GM12878 (cell line): ENCODE data around the gene SAP30L. TPM values are rescaled to one million over a fixed set of nuclear protein-coding genes. Genes with fewer than 3 reads are reported as not detected.

Source experiments
- ATAC-seq: fragments of 200-7000 bp; cut with Tn5 transposase; 3 replicates; pipeline ENCODE4 v1.9.1; 2020; ENCODE audit warnings: mild to moderate bottlenecking, moderate library complexity
- BruUV-seq: library from RNA; stranded (reverse); fragments of 400-500 nt; replicated peaks from 2 replicates; lab custom pipeline; 2021; lab: Mats Ljungman, UMichigan
- CTCF ChIA-PET: fragments of 300-600 bp; sonication (Branson Sonifier 250); formaldehyde crosslinking; extraction: SDS; loops from one replicate; lab custom pipeline; 2021; ENCODE audit warnings: inconsistent platforms; lab: Yijun Ruan, JAX
- POLR2A ChIA-PET: fragments of 350-600 bp; formaldehyde crosslinking; extraction: SDS; loops from one replicate; lab custom pipeline; 2021; ENCODE audit warnings: inconsistent platforms; lab: Charles Lee
- RAD21 ChIA-PET: fragments of 300-600 bp; sonication (Branson Sonifier 250); formaldehyde crosslinking; loops from one replicate; lab custom pipeline; 2023; ENCODE audit warnings: antibody characterized with exemption; ENCODE audit not compliant: unreplicated experiment; lab: Charles Lee
- SMC1A ChIA-PET: fragments of 300-600 bp; sonication (Branson Sonifier 250); formaldehyde crosslinking; loops from one replicate; lab custom pipeline; 2023; ENCODE audit not compliant: unreplicated experiment, uncharacterized antibody; lab: Charles Lee
- DNase-seq: peaks from one replicate; pipeline ENCODE4 v3.0.0-alpha.2; 2011; ENCODE audit warnings: low read depth, low spot score
- FAIRE-seq: peaks from 3 replicates; lab custom pipeline; 2011; peaks lifted over from hg19 to GRCh38; lab: Jason Lieb, UNC
- H2AFZ ChIP-seq: 2 replicates; pipeline ENCODE4 v1.6.0; 2011; ENCODE audit warnings: low read depth, low read length, control low read depth; ENCODE audit not compliant: control insufficient read depth
- H3K27ac ChIP-seq: 2 replicates; pipeline ENCODE4 v1.5.1; 2011; ENCODE audit warnings: control low read depth; ENCODE audit not compliant: control insufficient read depth, insufficient read depth
- H3K27me3 ChIP-seq, 2 experiments: replicated peaks in 1 of 2; 2 replicates each; pipeline versions ENCODE4 v1.6.0 to v1.6.1; 2011; ENCODE audit warnings: low read length in 1 of 2; ENCODE audit not compliant: control insufficient read depth in 2 of 2, insufficient read depth in 2 of 2
- H3K36me3 ChIP-seq, 2 experiments: 2 replicates each; pipeline ENCODE4 v1.5.1; 2011; ENCODE audit warnings: low read length in 1 of 2; ENCODE audit not compliant: control insufficient read depth in 2 of 2, insufficient read depth in 2 of 2
- H3K4me1 ChIP-seq: 2 replicates; pipeline ENCODE4 v1.6.1; 2011; ENCODE audit warnings: mild to moderate bottlenecking, low read length, moderate library complexity, mixed read lengths; ENCODE audit not compliant: control insufficient read depth, insufficient read depth
- H3K4me2 ChIP-seq: 2 replicates; pipeline ENCODE4 v1.6.0; 2011; ENCODE audit warnings: control low read depth; ENCODE audit not compliant: control insufficient read depth, insufficient read depth
- H3K4me3 ChIP-seq: fragments of 200-600 bp; sonication (generic); 2 replicates; pipeline ENCODE4 v1.5.1; 2016
- H3K79me2 ChIP-seq: 2 replicates; pipeline ENCODE4 v1.6.0; 2011; ENCODE audit warnings: low read length; ENCODE audit not compliant: control insufficient read depth, insufficient read depth
- H3K9ac ChIP-seq: 2 replicates; pipeline ENCODE4 v1.8.0; 2011; ENCODE audit warnings: low read length, control low read depth, mixed read lengths; ENCODE audit not compliant: control insufficient read depth, insufficient read depth
- H3K9me3 ChIP-seq: replicated peaks from 3 replicates; pipeline ENCODE4 v1.5.1; 2011; ENCODE audit warnings: mild to moderate bottlenecking, low read length; ENCODE audit not compliant: control insufficient read depth, insufficient read depth
- H4K20me1 ChIP-seq: 2 replicates; pipeline ENCODE4 v1.6.0; 2011; ENCODE audit not compliant: control insufficient read depth, insufficient read depth
- CBFB ChIP-seq: IDR thresholded peaks from 2 replicates; pipeline ENCODE4 v1.6.1; 2016; ENCODE audit warnings: antibody characterized with exemption, low read depth
- CHD1 ChIP-seq: IDR thresholded peaks from 2 replicates; pipeline ENCODE4 v1.6.1; 2012; ENCODE audit warnings: low read depth, low read length, improper control_type of control experiment
- CHD4 ChIP-seq: fragments of 200-600 bp; sonication (generic); IDR thresholded peaks from 2 replicates; pipeline ENCODE4 v1.6.1; 2016; ENCODE audit warnings: mild to moderate bottlenecking
- E4F1 ChIP-seq: fragments of 450-650 bp; IDR thresholded peaks from 2 replicates; pipeline ENCODE4 v1.6.1; 2018; ENCODE audit warnings: borderline replicate concordance, mild to moderate bottlenecking; ENCODE audit not compliant: partially characterized antibody
- HDAC2 ChIP-seq: fragments of 200-600 bp; sonication (generic); IDR thresholded peaks from 2 replicates; pipeline ENCODE4 v1.6.1; 2017
- JUNB ChIP-seq: IDR thresholded peaks from 2 replicates; pipeline ENCODE4 v1.6.1; 2016; ENCODE audit warnings: antibody characterized with exemption, mild to moderate bottlenecking
- NBN ChIP-seq: fragments of 450-650 bp; IDR thresholded peaks from 2 replicates; pipeline ENCODE4 v1.6.1; 2016
- NR2C2 ChIP-seq: IDR thresholded peaks from 2 replicates; pipeline ENCODE4 v1.6.1; 2011; ENCODE audit warnings: borderline replicate concordance, low read depth; ENCODE audit not compliant: control insufficient read depth, insufficient read length
- PKNOX1 ChIP-seq: fragments of 450-650 bp; IDR thresholded peaks from 2 replicates; pipeline ENCODE4 v1.6.1; 2016; ENCODE audit warnings: mild to moderate bottlenecking
- RAD21 ChIP-seq: IDR thresholded peaks from 2 replicates; pipeline ENCODE4 v1.6.1; 2011; ENCODE audit warnings: mild to moderate bottlenecking, low read depth, low read length, moderate library complexity; ENCODE audit not compliant: insufficient read depth
- RUNX3 ChIP-seq: IDR thresholded peaks from 2 replicates; pipeline ENCODE4 v1.6.1; 2012; ENCODE audit warnings: low read length, inconsistent platforms
- ZNF217 ChIP-seq: fragments of 450-650 bp; IDR thresholded peaks from 2 replicates; pipeline ENCODE4 v1.6.1; 2017; ENCODE audit warnings: antibody characterized with exemption, mild to moderate bottlenecking
- WGBS: methylation state at CpG from one replicate; pipeline ENCODE4 v1.1.6; 2016; ENCODE audit warnings: low lambda C conversion rate; ENCODE audit not compliant: insufficient replicate concordance, insufficient coverage; ENCODE audit errors: missing lambda C conversion rate; 5-methylcytosine and 5-hydroxymethylcytosine counted together
- in situ Hi-C: fragments of 300-500 bp; cut with MboI; formaldehyde crosslinking; loops from 9 replicates; pipeline ENCODE4 v1.14.3; 2018; ENCODE audit warnings: mixed read lengths
- intact Hi-C: fragments of 100-400 bp; cut with micrococcal nuclease; formaldehyde crosslinking; loops from one replicate; pipeline ENCODE4 v1.14.2; 2022; ENCODE audit not compliant: unreplicated experiment
- polyA plus RNA-seq, 11 experiments: library from polyadenylated mRNA; depleted of rRNA in 4 of 11; unstranded in 6 of 11; stranded (reverse) in 5 of 11; fragments of >200 nt; fragmentation: Nextera tagmentation in 4 of 11; fragmentation: Illumina TruSeq in 1 of 11; extraction: Ambion mirVana in 4 of 11; extraction: Trizol in 1 of 11; gene quantifications; 1 replicate in 1 of 11; 2 replicates in 10 of 11; pipeline versions ENCODE4 v1.2.1 to v1.2.3, GENCODE V29; 2011 to 2016; ENCODE audit warnings: inconsistent platforms in 2 of 11, missing spikeins in 2 of 11, low read depth in 1 of 11
- total RNA-seq, 4 experiments: library from RNA; depleted of rRNA in 3 of 4; stranded (reverse); fragments of >200 nt in 3 of 4; fragmentation: Illumina TruSeq in 1 of 4; extraction: Trizol in 1 of 4; gene quantifications; 2 replicates each; pipeline versions ENCODE4 v1.2.1 to v1.2.3, GENCODE V29; 2013 to 2021
- TF ChIP-seq, protein P1 (sequence below): fragments of 450-650 bp; IDR thresholded peaks from 2 replicates; pipeline ENCODE4 v1.6.1; 2016; ENCODE audit warnings: mild to moderate bottlenecking, moderate library complexity, borderline replicate concordance

Gene SAP30L
- total and polyA plus RNA-seq, 10 of the 15 experiments (the other 5 are each of a cell fraction or from before 2014, with no cell fraction given): 2.4 to 36.8 (median 15.7) TPM

DNA sequence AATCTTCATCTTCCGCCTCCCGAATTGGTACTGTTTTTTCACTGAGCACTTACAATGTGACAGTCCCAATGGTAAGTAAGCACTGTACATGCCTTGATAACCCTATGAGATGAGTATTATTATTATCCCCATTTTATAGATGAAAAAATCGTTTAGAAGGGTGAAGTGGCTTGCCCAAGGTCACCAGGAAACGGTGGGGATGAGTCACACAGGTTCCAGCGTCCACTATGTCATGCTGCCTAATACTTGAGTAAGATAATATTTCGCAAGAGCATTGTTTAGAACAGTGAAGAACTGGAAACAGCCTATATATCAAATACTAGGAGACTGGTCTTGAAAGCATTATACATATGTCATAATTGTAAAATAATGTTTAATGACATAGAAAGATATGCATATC, 19.4 kb downstream of the SAP30L start:
- DNase-seq (no peak), FAIRE-seq (no peak), ATAC-seq (no peak)
- RAD21 ChIA-PET: interaction anchor here (0.6 to 5.7 kb wide), 3 partner anchors 110 to 500 kb away, joined by 3 to 81 read pairs (median 14); no protein-coding TSS in a partner anchor
- H3K9me3 ChIP-seq: no peaks in the 10 kb centered on the region
- CTCF ChIA-PET: interaction anchor here (1.0 to 8.6 kb wide), 11 partner anchors 16 to 393 kb away, joined by 3 to 135 read pairs (median 13); no protein-coding TSS in a partner anchor
- 51% methylated on average over 6 of the region's 6 CpGs for WGBS
- no peak overlapping the region for H3K4me3 ChIP-seq
- in situ Hi-C loops: loop anchor here (5.0 kb wide), 1 partner anchor 142 kb away; no protein-coding TSS in a partner anchor
- POLR2A ChIA-PET: no interaction called here
- H3K9ac ChIP-seq: no peak overlapping the region
- no peaks in the 10 kb centered on the region for H3K79me2 ChIP-seq
- intact Hi-C loops: loop anchor here (5.0 kb wide), 1 partner anchor 488 kb away; no protein-coding TSS in a partner anchor
- BruUV-seq: no TSS peak
- no peak overlapping the region for H3K4me2 ChIP-seq
- no peaks in the 10 kb centered on the region for H3K27me3 ChIP-seq
- H3K27ac ChIP-seq: no peak overlapping the region
- SMC1A ChIA-PET: interaction anchor here (0.6 to 6.8 kb wide), 6 partner anchors 19 to 146 kb away, joined by 3 to 90 read pairs (median 7); no protein-coding TSS in a partner anchor
- H4K20me1 ChIP-seq: no peaks in the 10 kb centered on the region
- H3K4me1 ChIP-seq: peaks cover 5% of the 10 kb centered on the region
- H2AFZ ChIP-seq: no peak overlapping the region
- H3K36me3 ChIP-seq: no peaks in the 10 kb centered on the region
- TF ChIP-seq RUNX3 (no peak), CBFB (no peak), E4F1 (no peak), JUNB (no peak), NR2C2 (no peak), HDAC2 (no peak), RAD21 (no peak), NBN (no peak), ZNF217 (no peak), CHD1 (no peak), CHD4 (no peak), PKNOX1 (no peak)
- TF ChIP-seq, protein P1, sequence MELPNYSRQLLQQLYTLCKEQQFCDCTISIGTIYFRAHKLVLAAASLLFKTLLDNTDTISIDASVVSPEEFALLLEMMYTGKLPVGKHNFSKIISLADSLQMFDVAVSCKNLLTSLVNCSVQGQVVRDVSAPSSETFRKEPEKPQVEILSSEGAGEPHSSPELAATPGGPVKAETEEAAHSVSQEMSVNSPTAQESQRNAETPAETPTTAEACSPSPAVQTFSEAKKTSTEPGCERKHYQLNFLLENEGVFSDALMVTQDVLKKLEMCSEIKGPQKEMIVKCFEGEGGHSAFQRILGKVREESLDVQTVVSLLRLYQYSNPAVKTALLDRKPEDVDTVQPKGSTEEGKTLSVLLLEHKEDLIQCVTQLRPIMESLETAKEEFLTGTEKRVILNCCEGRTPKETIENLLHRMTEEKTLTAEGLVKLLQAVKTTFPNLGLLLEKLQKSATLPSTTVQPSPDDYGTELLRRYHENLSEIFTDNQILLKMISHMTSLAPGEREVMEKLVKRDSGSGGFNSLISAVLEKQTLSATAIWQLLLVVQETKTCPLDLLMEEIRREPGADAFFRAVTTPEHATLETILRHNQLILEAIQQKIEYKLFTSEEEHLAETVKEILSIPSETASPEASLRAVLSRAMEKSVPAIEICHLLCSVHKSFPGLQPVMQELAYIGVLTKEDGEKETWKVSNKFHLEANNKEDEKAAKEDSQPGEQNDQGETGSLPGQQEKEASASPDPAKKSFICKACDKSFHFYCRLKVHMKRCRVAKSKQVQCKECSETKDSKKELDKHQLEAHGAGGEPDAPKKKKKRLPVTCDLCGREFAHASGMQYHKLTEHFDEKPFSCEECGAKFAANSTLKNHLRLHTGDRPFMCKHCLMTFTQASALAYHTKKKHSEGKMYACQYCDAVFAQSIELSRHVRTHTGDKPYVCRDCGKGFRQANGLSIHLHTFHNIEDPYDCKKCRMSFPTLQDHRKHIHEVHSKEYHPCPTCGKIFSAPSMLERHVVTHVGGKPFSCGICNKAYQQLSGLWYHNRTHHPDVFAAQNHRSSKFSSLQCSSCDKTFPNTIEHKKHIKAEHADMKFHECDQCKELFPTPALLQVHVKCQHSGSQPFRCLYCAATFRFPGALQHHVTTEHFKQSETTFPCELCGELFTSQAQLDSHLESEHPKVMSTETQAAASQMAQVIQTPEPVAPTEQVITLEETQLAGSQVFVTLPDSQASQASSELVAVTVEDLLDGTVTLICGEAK: no peak
